Stimulated activated CD4-positive, alpha-beta T cell treated with anti-CD3 and anti-CD28 coated beads, Interleukin-15, amount 100 ng/mL, for 1 hour (primary cell): ENCODE results near the gene KIAA1671.

ENCODE experiments used
- DNase-seq, 2 donors: peaks; one replicate each; pipeline ENCODE4 v3.0.0-alpha.2; 2020; ENCODE audit warnings: low read depth in 1 of 2, low spot score in 1 of 2

KIAA1671 gene

DNA sequence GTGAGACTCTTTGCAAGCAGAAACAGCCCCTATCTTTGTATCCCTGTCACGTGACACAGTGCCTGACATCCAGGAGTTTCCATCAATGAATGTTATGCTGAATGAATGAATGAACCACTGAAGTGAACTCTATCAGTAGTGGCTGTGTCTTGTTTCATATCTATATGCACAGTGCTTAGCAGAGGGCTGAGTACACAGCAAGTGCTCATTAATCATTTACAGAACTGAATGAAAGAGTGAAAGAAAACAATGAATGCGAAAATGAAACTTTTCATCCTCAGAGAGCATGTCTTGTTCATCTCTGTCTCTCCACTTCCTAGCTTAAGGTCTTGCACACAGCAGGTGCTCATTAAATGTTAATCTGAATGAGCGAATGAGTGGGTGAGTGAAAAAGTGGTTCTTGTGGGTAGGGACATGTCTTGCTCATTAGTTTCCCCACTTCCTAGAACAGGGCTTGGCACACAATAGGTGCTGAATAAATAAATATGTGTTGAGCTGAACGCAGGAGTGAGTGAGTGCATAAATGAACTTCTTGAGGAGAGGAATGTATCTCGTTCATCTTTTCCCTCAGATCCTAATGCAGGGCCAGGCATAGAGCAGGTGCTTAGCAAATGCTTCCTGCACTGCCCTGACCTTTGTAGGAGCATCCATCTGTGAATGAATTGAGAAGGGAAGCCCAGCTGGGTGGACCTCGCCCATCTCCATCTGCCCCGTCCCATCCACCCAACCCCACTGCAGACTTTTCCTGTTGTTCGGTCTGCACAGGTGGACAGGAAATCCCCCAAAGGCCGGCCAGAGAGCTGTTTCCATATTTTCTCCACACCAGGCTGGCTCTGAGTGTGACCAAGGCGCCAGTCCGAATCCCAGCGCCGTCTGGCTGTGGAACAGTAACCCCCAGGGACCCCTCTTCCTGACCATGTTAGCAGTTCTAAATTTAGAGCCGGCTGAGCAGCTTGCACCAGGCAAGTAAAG lies 133.7 kb downstream of the KIAA1671 start:
- no peak for DNase-seq

GRCh38 chr22:25086902-25087282 lies 134.4 kb downstream of the KIAA1671 start:
- DNase-seq, result no peak

DNA sequence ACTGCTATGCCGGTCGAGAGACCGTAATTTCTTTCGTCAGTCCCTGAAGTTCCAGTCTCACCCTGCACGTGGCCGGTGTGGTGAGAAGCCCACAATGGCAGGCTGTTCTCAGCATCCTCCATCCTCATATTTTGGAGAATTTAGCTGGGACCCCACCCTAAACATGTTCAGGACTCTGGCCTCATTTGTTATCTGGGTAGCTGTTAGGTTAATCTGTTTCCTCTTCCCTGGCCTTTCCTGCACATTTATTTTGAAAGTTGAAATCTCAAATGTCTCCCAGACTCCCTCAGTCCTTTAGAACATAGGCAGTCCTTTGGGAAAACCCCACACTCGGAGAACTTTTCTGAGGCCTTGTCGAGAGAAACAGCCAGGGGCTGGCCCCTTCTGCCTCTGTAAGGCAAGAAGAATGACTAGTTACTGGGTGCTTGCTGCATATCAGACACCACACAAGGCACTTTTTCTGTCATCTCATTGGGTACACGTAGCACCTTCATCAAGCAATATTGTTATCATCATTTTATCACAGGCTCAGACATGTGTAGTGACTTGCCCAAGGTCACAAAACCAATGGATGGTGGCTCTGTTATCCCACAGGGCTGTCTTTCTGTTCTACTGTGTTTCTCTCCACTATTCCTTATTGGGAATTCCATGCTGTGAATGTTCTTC lies 137.8 kb downstream of the KIAA1671 start:
- no peak for DNase-seq

GRCh38 chr22:25091458-25091857 lies 138.9 kb downstream of the KIAA1671 start:
- no peak for DNase-seq

GRCh38 chr22:25092119-25092518 lies 139.6 kb downstream of the KIAA1671 start:
- DNase-seq, result no peak

DNA sequence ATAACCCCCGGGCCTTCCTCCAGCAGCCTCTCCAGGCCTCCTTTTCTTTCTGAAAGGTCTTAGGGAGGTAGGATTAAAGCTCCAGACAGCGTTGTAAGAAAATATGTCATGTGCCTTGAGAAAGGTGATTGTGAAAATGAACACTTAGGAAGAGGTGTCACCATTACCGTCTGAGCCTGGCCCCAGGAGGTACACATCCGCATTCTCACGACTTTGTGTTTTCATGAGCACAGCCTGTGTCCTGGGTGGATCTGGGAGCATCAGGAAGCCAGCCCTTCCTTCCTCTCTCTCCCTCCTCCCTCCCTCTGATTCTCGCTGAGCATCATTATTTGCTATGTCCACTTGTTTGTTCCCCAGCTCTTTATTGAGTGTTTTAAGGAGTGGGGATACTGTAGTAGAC lies 142.1 kb downstream of the KIAA1671 start:
- DNase-seq, result no peak

- no peak for DNase-seq
Measured at GRCh38 chr22:25095869-25096268, 143.4 kb downstream of the KIAA1671 start.

DNA sequence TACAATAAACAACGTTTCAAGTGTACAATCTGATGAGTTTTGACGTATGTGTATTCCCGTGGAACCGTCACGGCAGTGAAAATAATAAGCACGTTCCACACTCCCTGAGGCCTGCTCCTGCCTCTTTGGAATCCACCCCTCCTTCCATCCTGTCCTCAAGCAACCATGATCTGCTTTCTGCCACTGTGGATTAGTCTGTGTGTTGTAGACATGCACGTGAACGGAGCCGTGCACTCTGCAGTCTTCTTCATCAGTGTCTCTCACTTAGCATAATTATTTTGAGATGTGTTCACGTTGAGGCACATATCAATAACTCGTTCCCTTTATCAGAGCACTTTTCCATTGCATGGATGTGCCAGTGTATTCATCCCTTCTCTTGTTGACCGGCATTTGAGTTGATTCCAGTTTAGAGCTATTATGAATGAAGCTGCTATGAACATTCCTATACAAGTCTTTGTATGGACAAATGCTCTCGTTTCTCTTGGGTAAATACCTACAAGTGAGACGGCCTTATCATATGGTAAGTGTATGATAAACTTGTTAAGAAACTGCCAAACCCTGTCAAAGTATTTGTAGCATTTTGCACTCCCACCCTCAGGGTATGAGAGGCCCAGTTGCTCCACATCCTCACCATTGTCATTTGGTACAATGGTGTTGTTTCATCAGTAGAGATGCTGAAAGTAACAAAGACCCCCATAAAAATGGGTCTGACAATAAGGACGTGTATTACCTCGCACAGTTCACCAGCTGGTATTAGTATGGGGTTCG lies 144.3 kb downstream of the KIAA1671 start:
- no peak for DNase-seq

DNA sequence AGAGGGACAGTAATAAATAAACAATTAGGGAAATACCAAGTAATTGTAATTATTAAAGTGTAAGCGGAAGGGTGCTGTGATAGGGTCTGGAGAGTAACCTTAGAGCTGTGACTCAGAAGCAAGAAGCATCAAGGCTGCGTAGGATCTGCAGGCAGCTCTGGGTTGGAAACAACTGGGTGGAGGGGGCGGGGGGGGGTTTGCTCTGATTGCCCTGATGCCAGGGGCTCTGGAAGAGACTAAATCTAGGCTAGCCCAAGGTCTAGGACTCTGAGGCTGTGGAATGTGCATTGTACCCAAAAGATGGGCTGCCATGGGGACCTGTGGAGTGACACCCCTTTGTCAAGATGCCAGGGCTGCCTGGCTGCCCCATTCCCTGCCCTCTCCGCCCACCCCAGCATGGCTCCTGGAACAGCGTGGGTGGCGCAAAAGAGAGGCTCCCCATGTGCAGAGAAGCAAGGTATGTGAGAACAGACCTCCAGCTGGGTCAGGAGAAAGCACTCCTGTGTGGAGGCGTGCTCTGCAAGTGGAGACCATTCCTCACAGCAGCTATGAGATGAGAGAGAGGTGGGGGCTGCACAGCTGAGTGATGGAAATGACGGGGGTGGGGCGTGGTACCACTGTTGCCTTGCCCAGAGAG lies 146.0 kb downstream of the KIAA1671 start:
- DNase-seq, result no peak

GRCh38 chr22:25099202-25099601 lies 146.7 kb downstream of the KIAA1671 start:
- DNase-seq, result no peak

- no peak for DNase-seq
Measured at GRCh38 chr22:25100402-25100801, 147.9 kb downstream of the KIAA1671 start.

DNA sequence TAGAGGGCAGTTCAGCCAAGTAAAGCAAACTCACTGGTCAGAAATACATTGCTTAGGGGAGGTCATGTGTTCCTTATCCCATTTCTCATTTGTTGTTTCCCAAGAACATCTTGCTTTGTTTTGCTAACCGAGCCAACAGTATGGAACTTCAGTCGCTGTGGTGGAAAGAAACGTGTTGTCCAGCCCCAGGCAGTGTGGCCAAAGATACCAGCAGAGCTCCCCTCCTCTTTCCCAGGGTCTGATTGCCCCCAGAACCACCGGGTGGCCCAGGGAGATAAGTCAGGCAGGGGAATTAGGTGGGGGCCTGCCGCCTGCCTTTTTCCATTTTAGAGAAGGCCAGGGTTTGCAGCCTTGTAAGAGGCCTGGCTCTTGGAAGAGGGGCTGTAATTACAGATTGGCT lies 148.4 kb downstream of the KIAA1671 start:
- DNase-seq, result no peak

GRCh38 chr22:25101501-25101900 lies 149.0 kb downstream of the KIAA1671 start:
- DNase-seq, result no peak

- DNase-seq, result no peak
Measured at GRCh38 chr22:25101986-25102385, 149.5 kb downstream of the KIAA1671 start.

DNA sequence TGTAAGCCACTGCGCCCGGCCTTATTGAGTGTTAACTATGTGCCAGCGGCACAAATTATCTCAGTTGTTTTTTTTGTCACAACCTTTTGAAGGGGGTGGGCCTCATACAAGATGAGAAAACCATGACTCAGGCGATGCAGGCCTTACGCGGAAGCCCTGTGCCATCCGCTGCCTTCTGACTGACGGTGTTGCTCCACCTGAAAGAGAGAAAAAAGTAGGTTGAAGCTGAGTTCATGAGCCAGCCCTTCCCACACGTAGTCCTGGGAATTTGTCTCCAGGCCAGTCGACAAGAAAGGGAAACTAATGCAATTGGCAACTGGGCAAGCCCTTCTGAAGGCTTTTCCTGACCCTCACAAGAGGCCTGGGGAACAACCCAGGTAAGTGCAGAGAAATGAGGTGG lies 150.2 kb downstream of the KIAA1671 start:
- DNase-seq, result no peak

DNA sequence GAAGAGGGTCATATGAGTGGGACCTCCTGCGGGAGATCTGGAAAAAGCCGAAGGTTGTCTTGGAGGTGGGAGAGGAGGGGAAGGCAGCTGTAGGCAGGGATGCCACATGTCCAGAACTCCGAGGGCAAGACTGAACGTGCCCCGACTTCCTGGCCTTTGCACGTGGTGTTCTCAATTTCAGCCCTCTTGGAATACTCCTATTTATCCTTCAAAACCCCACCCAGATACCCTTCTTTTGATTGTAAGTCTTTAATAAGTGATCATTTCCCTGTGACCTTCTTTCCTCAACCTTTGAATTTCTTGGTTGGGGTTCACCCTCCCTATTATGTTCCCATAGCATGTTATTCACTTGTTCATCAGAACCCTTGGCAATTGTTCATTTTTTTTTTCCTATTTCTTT lies 151.9 kb downstream of the KIAA1671 start:
- no peak for DNase-seq

- DNase-seq, result no peak
Measured at GRCh38 chr22:25105817-25106650, 153.5 kb downstream of the KIAA1671 start.

DNA sequence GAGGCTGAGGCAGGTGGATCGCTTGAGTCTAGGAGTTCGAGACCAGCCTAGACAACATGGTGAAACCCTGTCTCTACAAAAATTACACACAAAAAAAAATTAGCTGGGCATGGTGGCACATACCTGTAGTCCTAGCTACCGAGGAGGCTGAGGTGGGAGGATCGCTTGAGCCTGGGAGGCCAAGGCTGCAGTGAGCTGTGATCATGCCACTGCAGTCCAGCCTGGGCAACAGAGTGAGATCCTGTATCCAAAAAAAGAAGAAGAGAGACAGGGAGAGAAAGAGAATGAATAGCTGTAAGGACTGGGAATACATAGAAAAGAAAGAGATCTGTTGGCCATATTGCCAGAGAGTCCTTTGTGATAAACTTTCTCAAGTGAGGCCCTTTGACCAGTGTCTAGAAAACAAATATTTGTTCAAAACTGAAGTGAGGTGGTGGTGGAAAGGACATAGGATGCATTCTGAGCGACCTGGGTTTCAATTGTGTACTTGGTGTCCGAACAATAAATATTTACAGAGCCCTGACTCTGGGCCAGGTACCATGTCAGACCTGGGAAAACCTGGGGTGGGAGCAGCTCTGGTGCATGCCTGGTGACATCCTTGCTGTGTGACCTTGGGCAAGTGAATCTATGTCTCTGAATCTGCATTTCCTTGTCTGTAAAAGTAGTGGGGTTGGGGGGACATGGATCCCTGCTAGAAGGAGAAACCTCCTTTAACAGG lies 157.5 kb downstream of the KIAA1671 start:
- DNase-seq, result no peak

GRCh38 chr22:25110596-25110845 lies 158.0 kb downstream of the KIAA1671 start:
- no peak for DNase-seq
